ENCODE results near the gene IBTK. TPM values are rescaled to one million over a fixed set of nuclear protein-coding genes. Genes with fewer than 3 reads are reported as not detected.
"Not testable (repeated sequence)": the region's sequence is repeated elsewhere in the genome, so short reads cannot be mapped to it uniquely, and the experiment has no call there.

The IBTK gene, protein sequence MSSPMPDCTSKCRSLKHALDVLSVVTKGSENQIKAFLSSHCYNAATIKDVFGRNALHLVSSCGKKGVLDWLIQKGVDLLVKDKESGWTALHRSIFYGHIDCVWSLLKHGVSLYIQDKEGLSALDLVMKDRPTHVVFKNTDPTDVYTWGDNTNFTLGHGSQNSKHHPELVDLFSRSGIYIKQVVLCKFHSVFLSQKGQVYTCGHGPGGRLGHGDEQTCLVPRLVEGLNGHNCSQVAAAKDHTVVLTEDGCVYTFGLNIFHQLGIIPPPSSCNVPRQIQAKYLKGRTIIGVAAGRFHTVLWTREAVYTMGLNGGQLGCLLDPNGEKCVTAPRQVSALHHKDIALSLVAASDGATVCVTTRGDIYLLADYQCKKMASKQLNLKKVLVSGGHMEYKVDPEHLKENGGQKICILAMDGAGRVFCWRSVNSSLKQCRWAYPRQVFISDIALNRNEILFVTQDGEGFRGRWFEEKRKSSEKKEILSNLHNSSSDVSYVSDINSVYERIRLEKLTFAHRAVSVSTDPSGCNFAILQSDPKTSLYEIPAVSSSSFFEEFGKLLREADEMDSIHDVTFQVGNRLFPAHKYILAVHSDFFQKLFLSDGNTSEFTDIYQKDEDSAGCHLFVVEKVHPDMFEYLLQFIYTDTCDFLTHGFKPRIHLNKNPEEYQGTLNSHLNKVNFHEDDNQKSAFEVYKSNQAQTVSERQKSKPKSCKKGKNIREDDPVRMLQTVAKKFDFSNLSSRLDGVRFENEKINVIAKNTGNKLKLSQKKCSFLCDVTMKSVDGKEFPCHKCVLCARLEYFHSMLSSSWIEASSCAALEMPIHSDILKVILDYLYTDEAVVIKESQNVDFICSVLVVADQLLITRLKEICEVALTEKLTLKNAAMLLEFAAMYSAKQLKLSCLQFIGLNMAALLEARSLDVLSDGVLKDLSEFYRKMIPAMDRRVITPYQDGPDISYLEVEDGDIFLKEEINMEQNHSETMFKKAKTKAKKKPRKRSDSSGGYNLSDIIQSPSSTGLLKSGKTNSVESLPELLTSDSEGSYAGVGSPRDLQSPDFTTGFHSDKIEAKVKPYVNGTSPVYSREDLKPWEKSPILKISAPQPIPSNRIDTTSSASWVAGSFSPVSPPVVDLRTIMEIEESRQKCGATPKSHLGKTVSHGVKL (N-terminal part only)
- 47.0 and 48.5 TPM in 2 replicates for total RNA-seq (2014; rRNA removed; shearing (Covaris generic))

DNA sequence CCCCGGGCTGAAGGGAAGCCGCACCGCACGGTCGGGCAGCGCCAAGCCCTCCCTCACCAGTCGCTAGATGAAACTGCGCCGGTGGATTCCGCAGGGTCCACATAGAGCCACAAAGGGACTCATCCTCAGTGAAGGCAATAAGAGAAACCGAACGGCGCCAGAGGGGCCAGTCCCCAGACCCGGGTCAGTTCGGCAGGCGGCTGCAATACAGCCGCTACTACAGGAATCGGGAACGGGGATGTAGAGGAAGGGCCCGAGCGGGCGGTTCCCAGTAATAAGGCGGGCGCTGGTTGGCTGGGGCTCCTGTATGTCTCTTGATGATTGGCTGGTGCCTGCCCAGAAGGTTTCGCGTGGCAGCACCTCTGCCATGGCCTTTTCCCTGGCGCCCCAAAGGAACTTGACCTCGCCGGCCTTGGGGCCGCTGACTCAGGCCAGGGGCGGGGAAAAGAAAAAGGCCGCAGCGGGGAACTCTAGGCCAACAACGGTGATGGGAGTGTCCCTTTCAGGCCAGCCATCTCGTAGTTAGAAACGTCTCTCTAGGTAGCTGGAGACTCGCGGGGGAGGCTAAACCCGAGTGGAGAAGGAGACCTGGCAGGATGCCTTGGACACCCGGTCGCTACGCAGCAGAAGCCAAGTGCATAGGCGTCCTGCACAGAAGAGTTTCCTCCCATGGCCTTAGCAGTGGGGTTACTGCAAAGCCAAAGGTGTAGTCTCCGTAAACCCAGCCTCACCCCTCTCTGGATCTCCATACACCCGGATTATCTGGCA lies at the start of gene IBTK:
Gene IBTK (minus strand): TSS at position 240 of the 768 bp plus-strand sequence. CDS start 7,258 bp downstream, outside the sequence.
- Histone ChIP-seq H3K27ac (peak within 1 kb of the TSS; percentile 91), H3K4me1 (replicated peaks) (peaks cover 22% of the 10 kb centered on the region), H3K36me3 (peaks cover 25% of the 10 kb centered on the region), H3K27me3 (replicated peaks) (no peaks in the 10 kb centered on the region), H3K9me3 (replicated peaks) (peaks cover 6% of the 10 kb centered on the region; the same call in 1 of the 2 replicates), H3K4me3 (peak within 1 kb of the TSS; percentile 70)
- peak; percentile 94 to 95 for DNase-seq (ENCODE audit: low read depth in 1 of 2, low spot score in 2 of 2)

DNA sequence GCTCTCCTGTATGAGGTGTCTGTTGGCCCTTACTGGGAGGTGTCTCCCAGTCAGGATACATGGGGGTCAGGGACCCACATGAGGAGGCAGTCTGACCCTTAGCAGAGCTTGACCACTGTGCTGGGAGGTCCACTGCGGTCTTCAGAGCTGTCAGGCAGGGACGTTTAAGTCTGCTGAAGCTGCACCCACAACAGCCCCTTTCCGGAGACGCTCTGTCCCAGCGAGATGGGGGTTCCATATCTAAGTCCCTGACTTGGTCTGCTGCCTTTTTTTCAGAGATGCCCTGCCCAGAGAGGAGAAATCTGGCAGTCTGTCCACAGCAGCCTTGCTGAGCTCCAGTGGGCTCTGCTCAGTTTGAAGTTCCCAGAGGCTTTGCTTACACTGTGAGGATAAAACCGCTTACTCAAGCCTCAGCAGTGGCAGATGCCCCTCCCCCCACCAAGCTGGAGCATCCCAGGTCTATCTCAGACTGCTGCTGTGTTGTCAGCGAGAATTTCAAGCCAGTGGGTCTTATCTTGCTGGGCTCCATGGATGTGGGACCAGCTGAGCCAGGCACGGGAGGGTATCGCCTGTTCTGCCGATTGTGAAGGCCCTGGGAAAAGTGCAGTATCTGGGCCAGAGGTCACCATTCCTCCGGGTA lies 36.3 kb upstream of the IBTK start:
- H3K36me3 ChIP-seq, result no peaks in the 10 kb centered on the region
- no peak overlapping the region for H3K27ac ChIP-seq
- no peak overlapping the region for H3K4me3 ChIP-seq
- no peaks in the 10 kb centered on the region for H3K4me1 ChIP-seq (replicated peaks)
- H3K27me3 ChIP-seq (replicated peaks), result no peaks in the 10 kb centered on the region; the same call in none of the 2 replicates
- DNase-seq (ENCODE audit: low read depth in 1 of 2, low spot score in 2 of 2), result no peak
- H3K9me3 ChIP-seq (replicated peaks), result no peaks in the 10 kb centered on the region

DNA sequence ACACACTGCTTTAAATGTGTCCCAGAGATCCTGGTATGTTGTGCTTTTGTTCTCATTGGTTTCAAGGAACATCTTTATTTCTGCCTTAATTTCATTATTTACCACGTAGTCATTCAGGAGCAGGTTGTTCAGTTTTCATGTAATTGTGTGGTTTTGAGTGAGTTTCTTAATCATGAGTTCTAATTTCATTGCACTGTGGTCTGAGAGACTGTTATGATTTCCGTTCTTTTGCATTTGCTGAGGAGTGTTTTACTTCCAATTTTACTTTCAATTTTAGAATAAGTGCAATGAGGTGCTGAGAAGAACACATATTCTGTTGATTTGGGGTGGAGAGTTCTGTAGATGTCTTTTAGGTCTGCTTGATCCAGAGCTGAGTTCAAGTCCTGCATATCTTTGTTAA lies 34.0 kb upstream of the IBTK start:
- H3K9me3 ChIP-seq (replicated peaks); H3K27me3 ChIP-seq (replicated peaks); DNase-seq (ENCODE audit: low read depth in 1 of 2, low spot score in 2 of 2); H3K27ac ChIP-seq; H3K4me3 ChIP-seq; H3K4me1 ChIP-seq (replicated peaks); H3K36me3 ChIP-seq: not testable (repeated sequence)

DNA sequence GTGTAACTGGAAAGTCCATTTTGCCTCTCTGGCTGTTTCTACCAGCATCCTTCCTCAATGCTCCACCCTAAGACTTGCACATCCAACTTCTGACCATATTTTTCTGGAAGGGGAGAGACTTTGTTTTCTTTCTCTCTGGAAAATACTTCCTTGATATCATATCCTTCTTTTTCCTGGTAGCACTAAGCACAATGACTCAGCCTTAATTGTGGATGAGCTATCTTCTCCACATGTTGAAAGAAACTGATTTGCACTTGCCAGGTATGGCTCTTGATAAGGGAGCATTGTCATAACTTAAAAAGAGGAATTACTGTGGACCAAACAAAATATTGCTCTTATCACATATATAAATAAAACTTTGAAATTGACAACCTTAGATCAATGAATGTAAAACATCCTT lies 30.1 kb upstream of the IBTK start:
- Histone ChIP-seq H3K9me3 (replicated peaks) (no peaks in the 10 kb centered on the region), H3K27me3 (replicated peaks) (no peaks in the 10 kb centered on the region; the same call in 1 of the 2 replicates), H3K36me3 (no peaks in the 10 kb centered on the region), H3K4me3 (no peak overlapping the region), H3K4me1 (replicated peaks) (no peaks in the 10 kb centered on the region), H3K27ac (no peak overlapping the region)
- DNase-seq (ENCODE audit: low read depth in 1 of 2, low spot score in 2 of 2), result no peak

DNA sequence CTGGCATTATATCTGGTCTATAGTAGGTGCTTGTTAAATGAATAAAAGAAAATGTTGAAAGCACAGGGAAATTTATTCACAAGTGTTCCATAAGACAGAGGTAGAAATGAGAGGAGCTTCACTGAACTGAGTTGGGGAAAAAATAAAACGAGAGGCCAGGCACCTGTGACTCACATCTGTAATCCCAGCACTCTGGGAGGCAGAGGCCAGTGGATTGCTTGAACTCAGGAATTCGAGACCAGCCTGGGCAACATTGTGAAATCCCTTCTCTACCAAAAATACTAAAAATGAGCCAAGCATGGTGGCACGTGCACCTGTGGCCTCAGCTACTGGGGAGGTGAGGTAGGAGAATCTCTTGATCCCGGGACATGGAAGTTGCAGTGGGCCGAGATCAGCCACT lies 28.1 kb upstream of the IBTK start:
- H3K27me3 ChIP-seq (replicated peaks), result no peaks in the 10 kb centered on the region
- no peak for DNase-seq (ENCODE audit: low read depth in 1 of 2, low spot score in 2 of 2)
- no peaks in the 10 kb centered on the region for H3K4me1 ChIP-seq (replicated peaks)
- no peaks in the 10 kb centered on the region for H3K36me3 ChIP-seq
- H3K9me3 ChIP-seq (replicated peaks), result no peaks in the 10 kb centered on the region
- no peak overlapping the region for H3K4me3 ChIP-seq
- no peak overlapping the region for H3K27ac ChIP-seq

DNA sequence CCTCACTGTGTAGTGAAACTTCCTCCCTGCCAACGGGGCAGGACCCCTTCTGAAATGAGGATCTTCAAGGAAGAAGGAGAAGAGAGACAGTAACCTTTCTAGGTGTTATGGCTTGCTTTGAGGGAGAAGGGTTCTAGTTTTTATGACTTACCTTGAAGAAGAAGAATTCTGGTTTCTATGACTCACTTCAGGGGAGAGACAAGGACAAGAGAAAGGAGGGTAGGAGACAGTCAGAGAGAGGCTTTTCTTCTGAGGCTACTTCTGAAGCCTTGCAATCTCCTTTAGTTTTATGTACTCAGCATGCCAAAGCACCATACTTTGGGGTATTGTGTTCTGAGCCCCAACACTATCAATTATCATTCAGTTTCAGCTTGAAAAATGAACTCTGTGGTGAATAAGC lies 25.8 kb upstream of the IBTK start:
- DNase-seq (ENCODE audit: low read depth in 1 of 2, low spot score in 2 of 2), result no peak
- H3K27ac ChIP-seq, result no peak overlapping the region
- no peaks in the 10 kb centered on the region for H3K27me3 ChIP-seq (replicated peaks)
- no peaks in the 10 kb centered on the region for H3K9me3 ChIP-seq (replicated peaks)
- no peak overlapping the region for H3K4me3 ChIP-seq
- no peaks in the 10 kb centered on the region for H3K4me1 ChIP-seq (replicated peaks)
- no peaks in the 10 kb centered on the region for H3K36me3 ChIP-seq

DNA sequence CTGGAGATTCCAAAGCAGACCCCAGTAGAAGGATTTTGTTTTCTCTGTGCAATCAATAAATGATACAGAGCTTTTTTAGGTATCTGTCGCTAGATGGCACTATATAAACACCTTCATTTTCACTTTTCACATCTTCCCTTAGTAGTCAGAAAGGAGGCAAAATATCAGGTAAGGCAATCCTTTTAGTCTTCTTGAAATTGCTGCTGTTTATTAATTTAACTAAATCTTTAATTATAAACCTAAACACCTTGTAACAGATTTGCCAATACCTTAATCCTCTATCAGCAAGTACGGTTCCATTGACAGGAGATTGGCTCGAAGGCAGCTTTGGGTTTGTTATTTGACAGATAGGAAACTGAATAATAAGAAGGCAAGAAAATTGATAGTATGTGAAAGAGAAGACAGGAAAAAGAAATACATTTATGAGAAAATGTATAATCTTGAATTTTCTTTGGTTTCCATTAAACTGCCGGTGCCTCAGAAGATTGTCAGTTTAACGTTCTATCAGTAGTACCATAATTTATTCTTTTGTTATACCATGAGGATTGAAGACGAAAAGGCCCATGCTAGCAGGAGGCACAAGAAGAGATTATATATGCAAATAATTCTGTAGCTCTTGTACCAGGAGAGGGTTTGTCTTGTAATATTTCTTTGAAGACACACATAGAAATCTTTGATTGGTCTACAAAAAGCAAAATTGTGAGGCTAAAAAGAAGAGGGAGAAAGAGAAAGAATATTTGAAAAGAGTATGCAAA lies 23.5 kb upstream of the IBTK start:
- Histone ChIP-seq H3K4me1 (replicated peaks) (no peaks in the 10 kb centered on the region), H3K9me3 (replicated peaks) (no peaks in the 10 kb centered on the region), H3K36me3 (no peaks in the 10 kb centered on the region), H3K4me3 (no peak overlapping the region), H3K27ac (no peak overlapping the region), H3K27me3 (replicated peaks) (no peaks in the 10 kb centered on the region)
- DNase-seq (ENCODE audit: low read depth in 1 of 2, low spot score in 2 of 2), result peak in 1 of 2 experiments; percentile 28

DNA sequence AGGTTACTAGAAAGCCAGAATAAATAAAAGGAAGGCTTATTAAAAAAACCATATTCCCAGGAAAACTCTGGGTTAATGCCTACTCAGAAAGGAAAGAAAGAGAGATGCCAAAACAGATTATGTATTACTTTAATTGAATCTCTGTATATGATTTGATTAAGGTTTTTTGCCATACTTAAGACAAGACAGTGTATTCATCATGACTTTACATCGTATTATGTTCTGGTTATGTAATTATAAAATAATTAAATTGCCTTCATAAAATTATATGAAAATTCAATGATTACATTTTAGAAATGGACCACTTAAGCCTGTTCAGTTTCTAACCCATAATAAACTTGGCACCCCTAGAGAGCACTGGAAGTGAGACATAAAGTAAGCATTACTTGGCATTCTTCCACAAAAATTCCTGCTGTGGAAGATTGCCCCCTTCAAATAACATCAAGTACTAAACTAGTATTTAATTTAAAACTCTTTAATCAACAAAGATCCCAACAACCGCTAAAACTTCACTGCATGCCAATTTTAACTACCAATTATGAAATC lies 20.8 kb upstream of the IBTK start:
- no peaks in the 10 kb centered on the region for H3K36me3 ChIP-seq
- no peak for DNase-seq (ENCODE audit: low read depth in 1 of 2, low spot score in 2 of 2)
- H3K4me3 ChIP-seq, result no peak overlapping the region
- H3K27me3 ChIP-seq (replicated peaks), result no peaks in the 10 kb centered on the region
- no peak overlapping the region for H3K27ac ChIP-seq
- H3K4me1 ChIP-seq (replicated peaks), result no peaks in the 10 kb centered on the region
- H3K9me3 ChIP-seq (replicated peaks), result no peaks in the 10 kb centered on the region

DNA sequence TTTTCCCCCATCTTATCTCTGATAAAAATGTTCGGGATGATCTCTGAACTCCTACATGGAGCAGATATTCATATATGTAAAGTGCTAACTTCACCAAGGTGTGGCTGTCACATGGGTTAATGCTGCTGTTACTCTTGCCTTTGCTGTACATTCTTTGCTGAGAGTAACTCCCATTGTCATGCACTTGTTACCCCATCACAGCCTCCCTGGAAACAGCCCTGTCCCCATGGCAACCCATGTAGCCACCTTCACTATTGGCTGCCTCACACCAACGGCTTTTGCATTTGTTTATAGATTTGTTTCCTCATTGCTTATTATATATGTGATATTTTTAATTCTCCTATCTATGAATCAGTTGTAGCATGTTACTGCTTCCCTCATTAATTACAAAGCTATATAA lies 17.3 kb upstream of the IBTK start:
- Histone ChIP-seq H3K4me3 (no peak overlapping the region), H3K27me3 (replicated peaks) (no peaks in the 10 kb centered on the region), H3K9me3 (replicated peaks) (no peaks in the 10 kb centered on the region), H3K4me1 (replicated peaks) (peaks cover 12% of the 10 kb centered on the region), H3K36me3 (no peaks in the 10 kb centered on the region), H3K27ac (no peak overlapping the region)
- DNase-seq (ENCODE audit: low read depth in 1 of 2, low spot score in 2 of 2), result no peak

DNA sequence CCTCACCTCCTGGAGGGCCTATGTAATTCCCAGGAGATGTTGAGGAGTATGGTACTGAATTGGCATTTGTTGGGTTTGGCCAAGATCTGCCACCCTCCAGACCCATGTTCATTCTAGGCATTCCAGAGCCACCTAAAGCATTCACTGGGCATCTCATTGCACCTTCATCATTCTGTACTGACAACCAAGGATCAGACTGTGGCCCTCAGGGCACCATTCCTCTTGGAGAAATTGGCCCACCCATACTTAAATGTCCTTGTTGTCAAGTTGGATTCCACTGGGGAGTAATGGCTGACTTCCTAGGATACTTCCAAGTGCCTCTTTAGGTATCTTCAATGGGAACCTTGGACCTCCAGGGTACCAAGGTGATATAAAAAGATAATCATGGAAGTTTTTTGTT lies 16.8 kb upstream of the IBTK start:
- no peak for DNase-seq (ENCODE audit: low read depth in 1 of 2, low spot score in 2 of 2)
- Histone ChIP-seq H3K36me3 (no peaks in the 10 kb centered on the region), H3K9me3 (replicated peaks) (no peaks in the 10 kb centered on the region), H3K4me1 (replicated peaks) (peaks cover 12% of the 10 kb centered on the region), H3K4me3 (no peak overlapping the region), H3K27ac (no peak overlapping the region), H3K27me3 (replicated peaks) (no peaks in the 10 kb centered on the region)

DNA sequence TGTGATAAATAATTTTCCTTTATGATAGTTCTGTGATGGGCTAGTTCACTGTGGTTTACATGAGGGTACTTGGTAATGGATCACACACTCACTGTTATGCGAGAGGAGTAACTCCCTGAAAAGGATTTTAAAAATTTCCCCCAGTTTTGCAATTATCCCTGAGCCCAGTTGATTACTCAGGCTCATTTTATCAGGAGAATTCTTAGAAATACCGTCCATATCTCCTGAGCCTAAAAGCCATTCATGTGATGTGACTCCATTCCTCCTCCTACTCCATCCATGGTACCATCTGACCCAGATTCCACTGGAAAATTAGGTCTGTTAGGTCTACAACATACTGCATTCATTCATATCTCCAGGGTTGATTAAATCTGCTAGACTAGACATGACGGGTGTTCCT lies 16.4 kb upstream of the IBTK start:
- Histone ChIP-seq H3K27me3 (replicated peaks) (no peaks in the 10 kb centered on the region), H3K36me3 (no peaks in the 10 kb centered on the region), H3K9me3 (replicated peaks) (no peaks in the 10 kb centered on the region), H3K4me3 (no peak overlapping the region), H3K4me1 (replicated peaks) (peaks cover 12% of the 10 kb centered on the region), H3K27ac (no peak overlapping the region)
- no peak for DNase-seq (ENCODE audit: low read depth in 1 of 2, low spot score in 2 of 2)
